ENCODE data around the gene HOXB6.

HOXB6 gene

GRCh38 chr17:48547808-48548522, 56.8 kb downstream of the HOXB6 start:
- Histone ChIP-seq H3K36me3 (ENCODE audit: control insufficient read depth in 1 of 2, insufficient read depth in 2 of 2, low read length in 2 of 2) (no peaks in the 10 kb centered on the region), H3K4me3 (ENCODE audit: low read depth in 1 of 2, low read length in 2 of 2) (peak overlapping the region; percentile 22 to 46), H3K4me1 (ENCODE audit: control insufficient read depth in 1 of 2, insufficient read depth in 2 of 2, low read length in 2 of 2) (peaks cover 13 to 62% of the 10 kb centered on the region in 2 donors), H3K27ac (ENCODE audit: low read length) (peak overlapping the region; percentile 84), H3K27me3 (ENCODE audit: low read depth, low read length) (peaks cover 4% of the 10 kb centered on the region), H3K9me3 (ENCODE audit: control insufficient read depth in 1 of 2, low read length in 2 of 2) (no peaks in the 10 kb centered on the region)

- Histone ChIP-seq H3K4me3 (ENCODE audit: low read depth in 1 of 2, low read length in 2 of 2) (peak overlapping the region; percentile 22 to 46), H3K4me1 (ENCODE audit: control insufficient read depth in 1 of 2, insufficient read depth in 2 of 2, low read length in 2 of 2) (peaks cover 13 to 58% of the 10 kb centered on the region in 2 donors), H3K36me3 (ENCODE audit: control insufficient read depth in 1 of 2, insufficient read depth in 2 of 2, low read length in 2 of 2) (no peaks in the 10 kb centered on the region), H3K27me3 (ENCODE audit: low read depth, low read length) (peaks cover 4% of the 10 kb centered on the region), H3K9me3 (ENCODE audit: control insufficient read depth in 1 of 2, low read length in 2 of 2) (no peaks in the 10 kb centered on the region), H3K27ac (ENCODE audit: low read length) (peak overlapping the region; percentile 84)
These were observed 57.6 kb downstream of the HOXB6 start for GRCh38 chr17:48546924-48547807.

GRCh38 chr17:48546137-48546923, 58.5 kb downstream of the HOXB6 start:
- H3K9me3 ChIP-seq (ENCODE audit: control insufficient read depth in 1 of 2, low read length in 2 of 2), result no peaks in the 10 kb centered on the region
- peaks cover 13 to 50% of the 10 kb centered on the region in 2 donors for H3K4me1 ChIP-seq (ENCODE audit: control insufficient read depth in 1 of 2, insufficient read depth in 2 of 2, low read length in 2 of 2)
- no peaks in the 10 kb centered on the region for H3K36me3 ChIP-seq (ENCODE audit: control insufficient read depth in 1 of 2, insufficient read depth in 2 of 2, low read length in 2 of 2)
- H3K4me3 ChIP-seq (ENCODE audit: low read depth in 1 of 2, low read length in 2 of 2), result peak overlapping the region; percentile 22 to 46
- peak overlapping the region; percentile 84 for H3K27ac ChIP-seq (ENCODE audit: low read length)
- peaks cover 4% of the 10 kb centered on the region for H3K27me3 ChIP-seq (ENCODE audit: low read depth, low read length)
